Calu3 (cell line): ENCODE data around the gene EPS8L1. TPM values are rescaled to one million over a fixed set of nuclear protein-coding genes. Genes with fewer than 3 reads are reported as not detected.

Experiments used
- BruUV-seq: library from RNA; stranded (reverse); fragments of 400-500 nt; replicated peaks from 2 replicates; lab custom pipeline; 2021; lab: Mats Ljungman, UMichigan
- CTCF ChIA-PET: fragments of 300-600 bp; sonication (Branson Sonifier 250); formaldehyde crosslinking; loops from one replicate; lab custom pipeline; 2022; ENCODE audit warnings: antibody characterized with exemption; lab: Charles Lee
- DNase-seq: peaks from one replicate; pipeline ENCODE4 v3.0.0; 2022
- H3K27ac Mint-ChIP-seq: one replicate; pipeline ENCODE4 v1.8.0; 2022; ENCODE audit warnings: mixed read lengths; ENCODE audit not compliant: unreplicated experiment
- H3K27me3 Mint-ChIP-seq: one replicate; pipeline ENCODE4 v1.8.0; 2022; ENCODE audit warnings: mixed read lengths; ENCODE audit not compliant: unreplicated experiment
- H3K36me3 Mint-ChIP-seq: one replicate; pipeline ENCODE4 v1.8.0; 2022; ENCODE audit warnings: mild to moderate bottlenecking, moderate library complexity, mixed read lengths; ENCODE audit not compliant: insufficient read depth, unreplicated experiment
- H3K4me1 Mint-ChIP-seq: one replicate; pipeline ENCODE4 v1.8.0; 2022; ENCODE audit warnings: mild to moderate bottlenecking, low read depth, mixed read lengths; ENCODE audit not compliant: unreplicated experiment
- H3K4me3 Mint-ChIP-seq: one replicate; pipeline ENCODE4 v1.8.0; 2022; ENCODE audit warnings: mild to moderate bottlenecking, low read depth, moderate library complexity, mixed read lengths; ENCODE audit not compliant: unreplicated experiment
- H3K9me3 Mint-ChIP-seq: one replicate; pipeline ENCODE4 v1.8.0; 2022; ENCODE audit warnings: low read depth, mixed read lengths; ENCODE audit not compliant: unreplicated experiment
- intact Hi-C: fragments of 100-400 bp; cut with micrococcal nuclease; formaldehyde crosslinking; loops from one replicate; pipeline ENCODE4 v1.10.0; 2022; ENCODE audit not compliant: unreplicated experiment
- total RNA-seq: library from RNA; stranded (reverse); gene quantifications from 2 replicates; pipeline ENCODE4 v1.2.3, GENCODE V29; 2022
- TF ChIP-seq, protein P1 (sequence below): fragments of 200-600 bp; IDR thresholded peaks from one replicate; pipeline ENCODE4 v1.8.0; 2022; ENCODE audit warnings: antibody characterized with exemption; ENCODE audit not compliant: unreplicated experiment

EPS8L1 gene
- total RNA-seq, 1 experiment from 2014 or later = 97.3 TPM

DNA sequence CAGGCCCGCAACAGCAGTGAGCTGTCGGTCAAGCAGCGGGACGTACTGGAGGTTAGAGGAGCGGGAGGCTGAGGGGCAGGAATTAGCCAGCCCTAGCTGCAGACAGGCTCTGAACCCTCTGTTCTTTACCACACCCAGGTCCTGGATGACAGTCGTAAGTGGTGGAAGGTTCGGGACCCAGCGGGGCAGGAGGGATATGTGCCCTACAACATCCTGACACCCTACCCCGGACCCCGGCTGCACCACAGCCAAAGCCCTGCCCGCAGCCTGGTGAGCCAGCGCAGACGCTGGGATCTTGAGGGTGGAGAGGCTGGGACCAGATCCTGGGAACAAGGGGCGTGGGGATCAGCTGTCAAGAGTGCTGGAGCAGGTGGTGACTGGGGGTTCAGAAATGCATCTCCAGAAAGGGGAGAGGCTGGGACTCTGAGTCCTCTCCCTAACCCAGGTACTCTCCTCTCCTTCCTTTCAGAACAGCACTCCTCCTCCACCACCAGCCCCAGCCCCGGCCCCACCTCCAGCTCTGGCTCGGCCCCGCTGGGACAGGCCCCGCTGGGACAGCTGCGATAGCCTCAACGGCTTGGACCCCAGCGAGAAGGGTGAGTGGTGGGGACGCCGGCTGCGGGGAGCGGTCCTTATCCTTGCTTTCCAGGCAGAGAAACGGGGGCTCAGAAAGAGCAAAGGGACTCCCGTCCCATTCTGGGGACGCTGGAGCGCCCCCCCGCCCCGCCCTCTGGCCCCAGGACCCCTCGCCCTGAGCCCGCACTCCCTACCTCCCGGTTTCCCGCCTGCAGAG is 10.4 kb downstream of the EPS8L1 start:
- H3K27me3 Mint-ChIP-seq = no peaks in the 10 kb centered on the region
- H3K4me3 Mint-ChIP-seq = no peak overlapping the region
- no TSS peak for BruUV-seq
- no peak overlapping the region for H3K27ac Mint-ChIP-seq
- TF ChIP-seq, protein P1, sequence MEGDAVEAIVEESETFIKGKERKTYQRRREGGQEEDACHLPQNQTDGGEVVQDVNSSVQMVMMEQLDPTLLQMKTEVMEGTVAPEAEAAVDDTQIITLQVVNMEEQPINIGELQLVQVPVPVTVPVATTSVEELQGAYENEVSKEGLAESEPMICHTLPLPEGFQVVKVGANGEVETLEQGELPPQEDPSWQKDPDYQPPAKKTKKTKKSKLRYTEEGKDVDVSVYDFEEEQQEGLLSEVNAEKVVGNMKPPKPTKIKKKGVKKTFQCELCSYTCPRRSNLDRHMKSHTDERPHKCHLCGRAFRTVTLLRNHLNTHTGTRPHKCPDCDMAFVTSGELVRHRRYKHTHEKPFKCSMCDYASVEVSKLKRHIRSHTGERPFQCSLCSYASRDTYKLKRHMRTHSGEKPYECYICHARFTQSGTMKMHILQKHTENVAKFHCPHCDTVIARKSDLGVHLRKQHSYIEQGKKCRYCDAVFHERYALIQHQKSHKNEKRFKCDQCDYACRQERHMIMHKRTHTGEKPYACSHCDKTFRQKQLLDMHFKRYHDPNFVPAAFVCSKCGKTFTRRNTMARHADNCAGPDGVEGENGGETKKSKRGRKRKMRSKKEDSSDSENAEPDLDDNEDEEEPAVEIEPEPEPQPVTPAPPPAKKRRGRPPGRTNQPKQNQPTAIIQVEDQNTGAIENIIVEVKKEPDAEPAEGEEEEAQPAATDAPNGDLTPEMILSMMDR = no peak
- H3K9me3 Mint-ChIP-seq = no peaks in the 10 kb centered on the region
- DNase-seq = no peak
- peaks cover 70% of the 10 kb centered on the region for H3K36me3 Mint-ChIP-seq
- intact Hi-C loops = no loop called here
- CTCF ChIA-PET = no interaction called here
- no peaks in the 10 kb centered on the region for H3K4me1 Mint-ChIP-seq

DNA sequence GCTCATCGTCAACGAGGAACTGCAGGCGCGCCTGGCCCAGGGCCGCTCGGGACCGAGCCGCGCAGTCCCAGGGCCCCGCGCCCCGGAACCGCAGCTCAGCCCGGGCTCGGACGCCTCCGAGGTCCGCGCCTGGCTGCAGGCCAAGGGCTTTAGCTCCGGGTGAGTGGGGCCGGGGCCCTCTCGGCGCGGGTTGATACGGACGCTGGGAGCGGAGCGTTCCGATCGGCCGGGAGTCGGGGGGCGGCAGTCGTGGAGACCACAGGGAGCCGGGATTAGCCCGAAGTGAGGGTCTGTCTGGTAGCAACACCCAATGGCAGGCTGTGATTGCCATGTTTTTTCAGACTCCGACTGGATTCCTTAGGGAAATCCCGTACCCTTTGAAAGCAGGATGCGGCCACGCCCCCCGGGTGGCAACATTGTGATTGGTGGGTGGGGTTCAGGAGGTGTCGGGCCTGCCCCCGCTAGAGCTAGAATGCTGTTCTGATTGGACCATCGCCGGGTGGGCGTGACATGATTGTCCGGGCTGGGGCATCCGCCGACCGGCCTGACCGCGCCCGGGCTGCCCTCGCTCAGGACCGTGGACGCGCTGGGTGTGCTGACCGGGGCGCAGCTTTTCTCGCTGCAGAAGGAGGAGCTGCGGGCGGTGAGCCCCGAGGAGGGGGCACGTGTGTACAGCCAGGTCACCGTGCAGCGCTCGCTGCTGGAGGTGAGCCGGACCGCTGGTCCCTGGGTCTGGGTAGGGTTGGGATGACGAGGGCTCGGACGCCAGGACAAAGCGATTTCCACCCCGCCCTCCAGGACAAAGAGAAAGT is 11.3 kb downstream of the EPS8L1 start:
- Mint-ChIP-seq H3K9me3 (no peaks in the 10 kb centered on the region), H3K4me3 (no peak overlapping the region), H3K27me3 (no peaks in the 10 kb centered on the region), H3K4me1 (no peaks in the 10 kb centered on the region), H3K36me3 (peaks cover 62% of the 10 kb centered on the region), H3K27ac (no peak overlapping the region)
- DNase-seq = no peak
- CTCF ChIA-PET = interaction anchor here (1.5 kb wide), 1 partner anchor 20 kb away, joined by 3 read pairs; no protein-coding TSS in a partner anchor
- no TSS peak for BruUV-seq
- TF ChIP-seq, protein P1 = no peak
- intact Hi-C loops = no loop called here

DNA sequence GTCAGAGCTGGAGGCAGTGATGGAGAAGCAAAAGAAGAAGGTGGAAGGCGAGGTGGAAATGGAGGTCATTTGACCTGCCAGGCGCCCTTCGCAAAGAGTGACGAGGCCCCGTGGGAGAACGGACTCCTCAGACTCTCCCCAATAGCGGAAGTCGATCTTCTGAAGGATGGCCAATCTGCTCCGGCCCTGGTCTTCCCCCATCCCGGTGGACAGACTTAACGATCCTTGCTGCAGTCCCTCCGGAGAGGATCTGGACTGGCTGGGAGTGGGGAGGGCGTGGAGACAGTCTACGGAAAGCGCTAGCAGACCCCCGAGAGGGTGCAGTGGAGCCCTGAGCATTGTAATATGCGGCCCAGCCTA is 11.9 kb downstream of the EPS8L1 start:
- BruUV-seq = TSS peak; percentile 62
- CTCF ChIA-PET = interaction anchor here (1.2 to 1.5 kb wide), 2 partner anchors 19 to 25 kb away, joined by 3 to 5 read pairs; partner anchors contain the start of gene RDH13
- intact Hi-C loops = no loop called here
- no peaks in the 10 kb centered on the region for H3K4me1 Mint-ChIP-seq
- H3K9me3 Mint-ChIP-seq = no peaks in the 10 kb centered on the region
- TF ChIP-seq, protein P1 = no peak
- no peaks in the 10 kb centered on the region for H3K27me3 Mint-ChIP-seq
- peaks cover 56% of the 10 kb centered on the region for H3K36me3 Mint-ChIP-seq
- H3K4me3 Mint-ChIP-seq = no peak overlapping the region
- H3K27ac Mint-ChIP-seq = no peak overlapping the region
- no peak for DNase-seq

DNA sequence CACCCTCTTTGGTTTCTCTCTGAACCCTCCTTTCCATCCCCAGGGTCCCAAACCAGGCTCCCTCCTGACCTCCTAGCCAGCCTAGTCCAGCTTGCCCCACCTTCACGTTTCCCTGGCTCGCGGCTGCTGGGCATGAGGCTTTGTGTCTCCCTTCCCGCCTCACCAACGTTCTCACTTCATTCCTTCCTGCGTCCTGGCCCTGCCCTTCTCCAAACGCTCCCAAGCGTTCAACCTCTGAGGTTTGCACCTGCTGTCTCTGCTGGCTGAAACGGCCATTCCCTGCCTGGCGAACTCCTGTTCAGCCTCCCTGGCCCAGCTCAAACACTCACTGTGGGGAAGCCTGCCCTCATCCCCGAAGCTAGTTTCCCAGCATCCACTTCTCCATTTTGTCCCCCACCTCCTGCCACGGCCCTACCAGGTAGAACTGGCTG is 12.4 kb downstream of the EPS8L1 start:
- DNase-seq = no peak
- Mint-ChIP-seq H3K36me3 (peaks cover 51% of the 10 kb centered on the region), H3K27me3 (no peaks in the 10 kb centered on the region), H3K27ac (peak overlapping the region; percentile 65), H3K4me1 (no peaks in the 10 kb centered on the region), H3K9me3 (no peaks in the 10 kb centered on the region), H3K4me3 (no peak overlapping the region)
- TF ChIP-seq, protein P1 = no peak
- no TSS peak for BruUV-seq
- intact Hi-C loops = no loop called here
- CTCF ChIA-PET = interaction anchor here (0.7 to 1.5 kb wide), 6 partner anchors 12 to 330 kb away, joined by 3 to 5 read pairs (median 3); partner anchors contain the start of genes EPS8L1, PPP6R1 and RDH13
